Hindlimb muscle (tissue), 1 donor: Measurements from ENCODE around the gene ZDHHC19. TPM values are rescaled to one million over a fixed set of nuclear protein-coding genes. Genes with fewer than 3 reads are reported as not detected.
"Not testable (repeated sequence)": the region's sequence is repeated elsewhere in the genome, so short reads cannot be mapped to it uniquely, and the experiment has no call there.

Experiments used
- DNase-seq: peaks from one replicate; pipeline ENCODE4 v3.0.0-alpha.2; 2013
- polyA plus RNA-seq: library from polyadenylated mRNA; unstranded; fragments of 120-200 nt; gene quantifications from one replicate; pipeline ENCODE4 v1.2.1, GENCODE V29; 2013; ENCODE audit not compliant: insufficient read length

ZDHHC19 gene
- polyA plus RNA-seq, 1 donor = 0.27 TPM

DNA sequence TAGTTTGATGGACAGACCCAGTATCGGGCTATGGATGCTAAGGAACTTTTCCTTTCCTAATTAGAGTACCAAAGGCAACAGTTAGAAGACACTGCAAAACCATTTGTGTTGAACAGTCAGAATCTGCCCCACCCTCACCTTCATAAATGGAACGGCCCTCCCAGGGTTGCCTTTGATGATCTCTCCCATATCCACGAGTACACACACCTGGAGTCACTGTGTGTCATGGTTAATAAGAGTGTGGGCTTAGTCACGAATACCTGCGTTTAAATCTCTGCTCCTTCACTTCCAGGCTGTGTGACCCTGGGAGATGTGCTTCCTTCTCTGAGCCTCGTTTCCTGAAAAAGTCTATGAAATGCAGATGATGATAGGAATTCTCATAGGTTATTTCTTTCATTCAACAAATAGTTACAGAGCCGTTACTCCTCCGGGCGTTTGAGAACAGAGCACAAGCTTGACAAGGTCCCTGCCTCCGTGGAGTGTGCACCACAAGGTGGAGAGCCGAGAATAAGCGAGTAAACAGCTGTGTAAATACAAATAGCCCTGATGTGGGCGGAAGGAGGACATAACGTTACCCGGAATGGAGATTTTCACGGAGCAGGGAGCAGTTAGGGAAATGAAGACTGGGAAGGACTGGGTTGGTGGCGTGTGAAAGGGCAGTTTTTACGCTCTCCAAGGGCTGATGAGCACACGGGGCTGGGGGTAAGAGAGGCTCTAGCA is 11.8 kb upstream of the ZDHHC19 start:
- DNase-seq = no peak

DNA sequence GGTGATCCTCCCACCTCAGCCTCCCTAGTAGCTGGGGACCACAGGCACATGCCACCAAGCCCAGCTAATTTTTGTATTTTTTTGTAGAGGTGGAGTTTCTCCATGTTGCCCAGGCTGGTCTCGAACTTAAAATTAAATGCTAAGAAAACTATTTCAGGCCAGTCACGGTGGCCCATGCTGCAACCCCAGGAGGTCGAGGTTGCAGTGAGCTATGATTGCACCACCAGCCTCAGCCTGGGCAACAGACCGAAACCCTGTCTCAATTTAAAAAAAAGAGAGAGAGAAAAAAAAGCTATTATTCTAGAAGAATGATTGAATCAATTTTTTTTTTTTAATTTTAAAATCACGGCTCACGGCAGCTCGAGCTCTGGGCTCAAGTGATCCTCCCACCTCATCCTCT is 9.8 kb upstream of the ZDHHC19 start:
- no peak for DNase-seq

DNA sequence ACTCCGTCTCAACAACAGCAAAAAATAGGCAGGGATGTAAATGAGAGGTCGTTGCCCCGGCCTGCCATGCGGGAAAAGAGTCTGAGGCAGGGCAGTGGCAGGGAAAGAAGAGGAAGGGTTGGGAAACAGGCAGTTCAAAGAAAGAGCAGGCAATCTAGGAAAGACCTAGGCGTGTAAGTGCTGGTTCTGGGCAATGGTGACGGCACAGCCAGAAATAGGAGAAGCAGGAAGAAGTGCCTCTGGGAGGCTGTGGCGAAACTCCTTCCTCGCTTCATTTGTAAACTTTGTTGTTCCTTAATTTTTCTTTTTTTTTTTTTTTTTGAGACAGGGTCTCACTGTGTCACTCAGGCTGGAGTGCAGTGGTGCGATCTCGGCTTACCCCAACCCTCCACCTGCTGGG is 9.4 kb upstream of the ZDHHC19 start:
- no peak for DNase-seq

DNA sequence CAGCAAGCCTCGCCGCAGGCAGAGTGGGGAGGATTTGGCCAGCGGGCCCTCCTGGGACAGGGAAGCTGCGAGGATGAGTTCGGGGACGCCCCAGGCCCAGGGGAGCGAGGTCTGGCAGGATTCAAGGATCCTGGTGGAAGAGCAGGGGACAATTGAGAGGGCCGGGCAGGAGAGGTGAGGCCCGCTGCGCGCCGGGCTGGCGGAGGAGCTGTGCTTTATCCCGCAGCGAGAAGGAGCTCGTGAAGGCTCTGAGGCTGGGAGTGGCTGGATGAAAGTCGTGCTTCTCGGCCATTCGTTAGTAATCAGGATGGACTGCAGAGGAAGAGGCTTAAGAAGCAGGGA is 8.7 kb upstream of the ZDHHC19 start:
- no peak for DNase-seq

DNA sequence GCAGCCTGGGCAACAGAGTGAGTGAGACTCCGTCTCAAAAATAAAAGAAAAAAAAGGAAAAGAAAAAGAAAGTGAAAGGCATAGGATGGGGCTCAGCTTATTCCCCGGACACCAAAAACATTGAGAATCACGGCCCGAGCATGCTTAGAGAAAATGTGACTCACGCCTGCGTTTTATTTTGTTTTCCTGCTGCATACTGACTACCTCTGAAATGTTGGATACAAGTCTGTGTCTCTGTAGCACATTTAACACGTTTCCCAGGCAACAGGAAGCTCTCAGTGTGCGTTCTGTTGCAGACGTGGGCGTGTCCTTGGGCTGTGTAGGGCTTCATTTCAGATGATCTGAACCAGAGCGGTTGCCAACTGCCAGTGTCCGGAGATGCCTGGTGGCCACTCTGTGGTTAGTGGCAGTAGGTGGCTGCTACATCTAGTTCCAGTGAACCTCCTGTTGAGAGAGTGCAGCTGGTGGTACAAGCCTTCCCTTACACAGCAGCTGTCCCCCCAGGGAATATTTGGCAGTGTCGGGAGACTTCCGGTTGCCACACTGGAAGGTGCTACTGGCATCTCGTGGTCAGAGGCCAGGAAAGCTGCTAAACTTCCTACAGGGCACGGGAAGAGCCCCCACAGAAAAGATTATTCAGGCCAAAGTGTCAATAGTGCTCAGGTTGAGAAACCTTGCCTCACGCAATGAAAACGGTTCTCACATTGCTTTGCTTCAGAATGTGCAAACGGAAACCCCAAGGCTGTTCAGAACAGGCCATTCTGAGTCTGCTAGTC is 8.2 kb upstream of the ZDHHC19 start:
- peak; percentile 76 for DNase-seq

DNA sequence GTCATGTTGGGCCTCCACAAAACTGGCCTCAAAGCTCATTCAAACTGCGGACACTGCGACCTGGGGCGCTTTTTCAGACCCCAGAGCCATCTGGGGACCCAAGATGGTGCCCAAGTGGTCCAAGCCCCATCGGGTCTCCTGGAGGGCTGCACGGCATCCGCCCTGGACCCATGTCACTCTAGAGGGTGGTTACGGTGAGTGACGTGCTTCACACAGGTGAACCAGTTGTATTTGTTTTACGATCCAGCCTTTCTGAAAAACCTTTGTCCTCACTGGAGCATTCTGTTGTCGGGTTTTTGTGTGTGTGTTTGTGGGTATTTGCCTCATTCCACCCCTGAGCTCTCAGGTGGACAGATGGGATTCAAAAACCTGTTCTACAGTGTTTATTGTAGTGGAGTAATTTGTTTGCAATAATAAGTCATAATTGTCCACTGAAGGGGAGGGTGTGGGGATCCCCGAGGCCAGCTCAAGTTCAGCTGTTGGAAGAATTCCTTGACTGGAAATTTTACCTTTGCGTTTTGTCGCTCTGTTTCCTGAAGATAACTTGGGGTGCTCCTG is 7.0 kb upstream of the ZDHHC19 start:
- no peak for DNase-seq

DNA sequence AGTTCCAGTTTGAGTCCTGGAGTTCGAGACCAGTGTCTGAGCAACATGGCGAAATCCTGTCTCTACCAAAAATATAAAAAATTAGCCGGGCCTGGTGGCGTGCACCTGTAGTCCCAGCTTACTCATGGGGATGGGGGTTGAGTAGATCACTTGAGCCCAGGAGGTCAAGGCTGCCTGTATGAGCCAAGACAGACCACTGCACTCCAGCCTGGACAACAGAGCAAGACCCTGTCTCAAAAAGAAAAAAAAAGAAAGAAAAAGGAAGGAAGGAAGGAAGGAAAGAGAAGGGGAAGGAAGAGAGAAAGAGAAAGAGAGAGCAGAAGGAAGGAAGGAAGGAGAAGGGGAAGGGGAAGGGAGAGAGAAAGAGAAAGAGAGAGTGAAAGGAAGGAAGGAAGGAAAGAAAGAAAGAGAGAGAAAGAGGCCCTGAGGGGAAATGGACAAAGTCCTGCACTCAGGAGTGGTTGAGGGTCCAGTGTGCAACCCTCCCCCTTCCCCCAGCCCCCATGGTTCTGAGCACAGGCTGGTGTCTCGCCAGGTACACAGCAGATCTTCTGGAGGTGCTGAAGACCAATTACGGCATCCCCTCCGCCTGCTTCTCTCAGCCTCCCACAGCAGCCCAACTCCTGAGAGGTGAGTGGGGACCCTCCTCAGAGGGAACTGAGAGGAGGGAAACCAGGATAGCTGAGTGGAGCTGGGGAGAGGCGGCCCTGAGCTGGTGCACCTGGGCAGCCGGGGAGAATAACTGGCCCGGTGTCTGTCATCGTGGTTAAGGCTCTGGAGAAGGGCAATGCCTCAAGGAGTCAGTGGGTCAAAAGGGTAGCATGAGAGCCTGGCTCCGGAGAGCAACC is 6.3 kb upstream of the ZDHHC19 start:
- no peak for DNase-seq

DNA sequence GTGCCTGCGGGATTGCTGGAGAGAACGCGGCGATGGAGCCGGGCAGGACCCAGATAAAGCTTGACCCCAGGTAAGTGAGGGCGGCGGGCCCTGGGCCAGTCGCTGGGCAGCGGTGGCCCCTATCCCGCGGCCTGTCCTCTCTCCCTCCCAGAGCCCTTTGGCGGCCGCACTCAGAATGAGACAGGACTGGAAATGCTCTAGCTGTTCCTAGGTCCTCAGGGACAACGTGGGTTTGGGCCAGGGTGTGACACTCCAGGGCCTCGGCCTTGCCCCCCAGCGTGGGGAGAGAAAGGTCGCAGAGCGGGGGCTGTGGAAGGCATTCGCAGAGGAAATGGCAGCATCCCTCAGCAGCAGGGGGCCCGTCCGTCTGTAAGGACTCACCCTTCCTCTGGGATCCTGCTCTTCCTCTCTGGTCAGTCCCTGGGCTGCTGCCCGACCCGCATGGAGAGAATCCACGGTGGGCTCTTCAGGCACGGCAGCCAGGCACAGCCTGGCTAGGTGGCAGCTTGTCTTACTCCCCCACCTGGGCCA is 5.5 kb upstream of the ZDHHC19 start:
- DNase-seq = no peak

DNA sequence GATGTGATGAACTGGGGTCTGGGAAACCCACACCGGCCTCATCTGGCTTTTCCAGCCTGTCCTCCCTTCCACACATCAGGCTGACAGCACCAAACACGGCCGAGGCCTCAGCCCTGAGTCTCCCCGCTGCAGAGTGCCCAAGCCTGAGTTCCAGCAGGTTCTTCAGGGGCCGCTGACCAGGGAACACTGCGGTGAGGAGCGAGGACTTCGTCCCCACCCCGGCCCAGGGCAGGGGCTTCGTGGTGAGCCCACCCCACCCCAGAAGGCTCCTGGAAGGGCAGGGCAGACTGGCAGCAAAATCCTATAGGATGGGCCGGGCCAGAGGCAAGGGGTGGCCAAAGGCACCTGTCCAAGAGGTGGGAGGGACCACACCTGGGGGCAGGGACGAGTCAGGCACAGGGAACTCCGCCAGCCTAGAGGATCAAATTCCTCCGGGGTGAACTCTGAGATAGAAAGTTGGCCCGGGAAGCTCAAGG is 4.9 kb upstream of the ZDHHC19 start, which contains the start of gene SLC51A:
Gene SLC51A, plus strand, starts transcription at position 446 of the 476 bp plus-strand sequence. CDS start 179 bp downstream, outside the sequence.
- DNase-seq = no peak

DNA sequence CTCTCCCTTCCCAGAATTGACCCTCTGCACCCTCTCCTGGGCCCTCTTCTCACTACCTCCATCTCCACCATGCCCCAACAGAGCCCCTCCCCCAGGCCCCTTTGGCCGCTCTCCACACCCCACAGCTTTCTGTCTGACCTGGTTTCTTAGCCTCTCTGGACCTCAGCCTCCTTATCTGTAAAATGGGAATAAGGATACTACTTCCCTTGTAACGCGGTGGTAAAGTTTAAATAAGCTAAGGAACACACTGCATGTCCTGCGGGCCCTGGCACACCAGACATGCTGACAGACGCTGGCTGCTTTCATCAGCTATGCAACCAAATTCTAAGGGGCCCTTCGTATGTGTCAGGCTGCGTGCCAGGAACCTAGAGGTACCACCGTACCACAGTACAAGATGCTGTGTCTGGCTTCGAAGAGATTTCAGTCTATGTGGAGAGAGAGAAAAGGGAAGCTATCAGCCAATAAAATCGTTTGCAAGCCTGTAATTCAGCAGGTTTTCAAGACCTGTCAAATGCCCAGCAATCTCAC is 4.4 kb upstream of the ZDHHC19 start:
- no peak for DNase-seq

DNA sequence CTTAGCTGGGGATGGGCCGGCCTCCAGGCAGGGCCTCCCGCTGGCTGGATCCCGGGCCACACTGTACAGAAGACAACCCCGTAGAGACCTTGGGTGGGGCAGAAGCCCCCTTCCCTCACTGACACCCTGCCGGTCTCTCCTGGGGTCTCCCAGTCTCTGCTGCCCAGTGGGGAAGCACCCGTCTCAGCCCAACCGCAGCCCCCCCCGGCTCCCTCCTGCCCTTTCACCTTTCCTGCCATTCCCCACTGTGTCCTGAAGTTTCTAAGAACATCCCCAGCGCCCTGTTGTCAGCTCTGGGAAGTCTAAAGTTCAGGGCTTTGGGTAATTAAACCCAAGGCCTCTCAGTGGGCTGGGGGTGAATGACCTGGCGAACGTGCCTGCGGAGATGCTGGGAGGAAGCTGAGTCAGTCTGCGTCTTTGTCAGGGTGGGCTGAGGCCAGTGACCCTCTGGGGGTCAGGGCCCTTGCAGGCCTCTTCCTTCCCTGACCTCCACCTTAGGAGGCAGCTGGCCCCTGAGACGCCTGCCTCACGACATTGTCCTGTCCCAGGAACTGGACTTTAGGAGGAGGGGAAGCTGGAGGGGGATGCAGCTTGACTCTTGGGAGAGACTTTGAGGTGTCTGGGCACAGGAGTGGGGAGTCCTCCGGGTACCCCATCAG is 3.7 kb upstream of the ZDHHC19 start:
- no peak for DNase-seq

DNA sequence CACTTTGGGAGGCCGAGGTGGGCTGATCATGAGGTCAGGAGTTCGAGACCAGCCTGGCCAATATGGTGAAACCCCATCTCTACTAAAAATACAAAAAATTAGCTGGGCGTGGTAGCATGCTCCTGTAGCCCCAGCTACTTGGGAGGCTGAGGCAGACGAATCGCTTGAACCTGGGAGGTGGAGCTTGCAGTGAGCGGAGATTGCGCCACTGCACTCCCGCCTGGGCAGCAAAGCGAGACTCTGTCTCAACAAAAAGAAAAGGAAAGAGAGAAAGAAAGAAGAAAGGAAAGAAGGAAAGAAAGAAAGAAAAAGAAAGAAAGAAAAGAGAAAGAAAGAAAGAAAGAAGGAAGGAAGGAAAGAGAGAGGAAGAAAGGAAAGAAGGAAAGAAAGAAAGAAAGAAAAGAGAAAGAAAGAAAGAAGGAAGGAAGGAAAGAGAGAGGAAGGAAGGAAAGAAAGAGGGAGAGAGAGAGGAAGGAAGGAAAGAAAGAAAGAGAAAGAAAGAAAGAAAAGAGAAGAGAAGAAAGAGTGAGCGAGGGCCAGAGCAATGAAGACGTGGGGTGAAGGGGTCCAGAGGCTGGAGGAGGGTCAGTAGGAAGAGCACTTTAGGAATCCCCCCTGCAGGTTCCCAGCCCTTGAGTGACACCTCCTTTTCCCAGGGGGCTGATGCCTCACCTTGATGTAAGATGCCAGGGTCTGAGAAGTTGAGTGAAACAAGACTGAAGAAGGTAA is 1.1 kb downstream of the ZDHHC19 start:
- DNase-seq = not testable (repeated sequence)

DNA sequence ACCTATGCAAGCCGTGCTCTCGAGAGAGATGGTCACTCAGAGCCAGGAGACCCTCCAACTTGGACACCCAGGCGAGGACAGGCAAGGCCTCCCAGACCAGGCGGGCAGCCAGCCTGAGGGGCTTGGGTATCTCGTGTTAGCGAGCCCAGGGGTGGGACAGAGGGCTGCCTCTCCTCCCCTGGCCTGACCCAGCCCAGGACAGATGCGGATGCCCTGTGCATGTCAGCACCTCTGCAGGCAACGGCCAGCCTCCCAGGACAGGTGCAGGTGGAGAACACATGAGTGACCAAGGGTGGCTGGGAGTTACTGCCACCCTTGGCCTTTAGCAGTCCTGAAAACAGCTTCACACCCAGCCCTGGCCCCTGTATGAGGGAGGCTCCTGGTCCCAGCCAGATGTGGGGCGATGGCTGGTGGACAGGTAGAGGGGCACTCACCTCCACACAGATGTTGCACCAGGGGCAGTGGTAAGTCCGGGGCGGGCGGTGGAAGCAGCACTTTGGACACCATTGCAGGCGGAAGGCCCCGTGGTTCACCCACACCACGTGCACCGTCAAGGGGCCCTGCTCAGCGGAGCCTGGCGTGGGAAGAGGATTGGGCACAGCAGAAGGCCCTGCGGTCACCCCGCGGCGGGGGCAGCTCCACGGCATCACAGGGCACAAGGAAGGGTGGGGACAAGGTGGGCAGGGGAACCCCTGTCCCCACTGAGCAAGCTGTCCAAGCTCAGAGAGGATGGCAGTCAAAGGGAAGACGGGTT is 2.1 kb downstream of the ZDHHC19 start:
- no peak for DNase-seq

DNA sequence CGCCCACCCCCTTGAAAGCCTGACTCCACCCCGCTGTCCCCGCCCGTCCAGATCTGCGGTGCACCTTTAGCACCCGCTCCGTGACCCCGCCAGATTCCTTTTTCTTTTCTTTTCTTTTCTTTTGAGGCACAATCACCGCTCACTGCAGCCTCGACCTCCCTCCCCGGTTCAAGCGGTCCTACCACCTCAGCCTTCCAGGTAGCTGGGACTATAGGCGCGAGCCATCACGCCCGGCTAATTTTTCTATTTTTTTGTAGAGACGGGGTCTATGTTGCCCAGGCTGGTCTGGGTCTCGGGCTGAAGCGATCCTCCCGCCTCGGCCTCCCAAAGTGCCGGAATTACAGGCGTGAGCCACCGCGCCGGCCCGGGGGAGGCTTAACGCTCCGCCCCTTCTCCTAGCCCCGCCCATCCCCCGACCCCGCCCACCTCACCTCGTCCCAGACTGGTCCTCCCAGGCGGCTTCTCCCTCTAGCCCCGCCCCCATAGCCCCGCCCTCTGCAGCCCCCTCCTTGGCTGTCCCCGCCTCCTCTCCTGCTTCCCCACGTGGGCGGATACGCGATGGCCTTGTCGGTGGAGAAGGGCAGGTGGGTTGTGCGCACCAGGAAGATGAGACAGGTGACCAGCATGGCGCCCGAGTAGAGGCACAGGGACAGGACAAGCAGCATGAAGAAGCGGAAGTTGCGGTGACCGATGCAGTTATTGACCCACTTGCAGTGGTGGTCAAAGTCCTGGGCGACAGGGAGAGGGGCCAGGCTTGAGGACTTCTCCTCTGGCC is 3.2 kb downstream of the ZDHHC19 start:
- DNase-seq = no peak

DNA sequence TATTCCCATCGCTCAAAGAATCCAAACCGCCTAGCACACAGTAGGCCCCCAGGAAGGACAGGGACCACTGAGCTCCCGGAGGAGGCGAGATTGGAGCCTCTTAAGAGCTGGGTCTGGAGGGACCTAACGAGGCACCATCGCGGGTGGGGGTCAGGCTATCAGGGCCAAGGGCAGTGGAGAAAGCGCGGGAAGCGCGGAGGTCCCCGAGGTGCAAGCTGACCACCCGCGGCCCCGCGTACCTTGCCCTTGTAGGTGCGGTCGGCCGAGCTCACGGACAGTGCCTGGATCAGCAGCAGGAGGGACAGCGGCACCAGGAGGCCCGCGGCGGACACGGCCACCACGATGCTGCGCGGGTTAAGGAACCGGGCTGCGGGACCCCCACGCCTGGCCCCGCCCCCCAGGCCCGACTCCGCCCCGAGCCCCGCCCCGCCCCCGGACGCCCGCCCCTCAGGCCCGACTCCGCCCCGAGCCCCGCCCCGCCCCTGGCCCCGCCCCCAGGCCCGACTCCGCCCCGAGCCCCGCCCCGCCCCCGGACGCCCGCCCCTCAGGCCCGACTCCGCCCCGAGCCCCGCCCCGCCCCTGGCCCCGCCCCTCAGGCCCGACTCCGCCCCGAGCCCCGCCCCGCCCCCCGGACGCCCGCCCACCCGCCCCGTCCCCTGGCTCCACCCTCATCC is 3.9 kb downstream of the ZDHHC19 start:
- DNase-seq = no peak

DNA sequence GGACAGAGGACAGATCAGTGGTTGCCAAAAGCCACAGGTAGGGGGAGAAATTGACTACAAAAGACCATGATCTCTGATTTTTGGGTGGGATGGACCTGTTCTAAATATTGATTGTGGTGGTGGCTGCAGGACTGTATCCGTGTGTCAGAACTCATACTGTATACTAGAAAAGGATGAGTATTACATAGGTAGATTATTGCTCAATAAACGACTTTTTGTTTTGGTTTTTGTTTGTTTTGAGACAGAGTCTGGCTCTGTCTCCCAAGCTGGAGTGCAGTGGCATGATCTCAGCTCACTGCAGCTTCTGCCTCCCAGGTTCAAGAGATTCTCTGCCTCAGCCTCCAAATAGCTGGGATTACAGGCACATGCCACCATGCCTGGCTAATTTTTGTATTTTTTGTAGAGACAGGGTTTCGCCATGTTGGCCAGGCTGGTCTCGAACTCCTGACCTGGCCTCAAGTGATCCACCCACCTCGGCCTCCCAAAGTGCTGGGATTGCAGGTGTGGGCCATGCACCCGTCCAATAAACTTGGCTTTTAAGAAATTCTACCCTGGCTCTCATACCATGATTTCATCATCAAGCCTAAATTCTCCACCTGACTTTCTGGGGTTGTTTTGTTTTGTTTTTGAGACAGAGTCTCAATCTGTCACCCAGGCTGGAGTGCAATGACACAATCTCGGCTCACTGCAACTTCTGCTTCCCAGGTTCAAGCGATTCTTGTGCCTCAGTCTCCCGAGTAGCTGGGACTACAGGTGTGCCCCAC is 5.6 kb downstream of the ZDHHC19 start:
- not testable (repeated sequence) for DNase-seq

DNA sequence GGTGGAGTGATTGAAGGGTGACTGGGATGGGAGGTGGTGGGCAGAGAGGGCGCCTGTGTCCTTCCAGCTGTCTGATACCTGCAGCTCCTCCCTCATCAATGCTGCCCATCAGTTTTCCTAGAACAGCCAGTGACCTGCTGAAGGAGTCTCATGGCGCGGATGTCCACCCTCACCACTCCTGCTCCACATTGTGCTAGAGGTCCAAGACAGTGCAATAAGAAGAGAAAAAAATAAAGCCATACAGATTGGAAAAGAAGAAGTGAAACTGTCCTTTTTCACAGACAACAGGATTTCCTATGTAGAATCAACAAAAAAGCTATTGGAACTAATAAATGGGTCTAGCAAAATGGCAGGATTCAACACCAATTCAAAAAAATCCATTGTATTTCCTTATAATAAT is 7.4 kb downstream of the ZDHHC19 start:
- no peak for DNase-seq

DNA sequence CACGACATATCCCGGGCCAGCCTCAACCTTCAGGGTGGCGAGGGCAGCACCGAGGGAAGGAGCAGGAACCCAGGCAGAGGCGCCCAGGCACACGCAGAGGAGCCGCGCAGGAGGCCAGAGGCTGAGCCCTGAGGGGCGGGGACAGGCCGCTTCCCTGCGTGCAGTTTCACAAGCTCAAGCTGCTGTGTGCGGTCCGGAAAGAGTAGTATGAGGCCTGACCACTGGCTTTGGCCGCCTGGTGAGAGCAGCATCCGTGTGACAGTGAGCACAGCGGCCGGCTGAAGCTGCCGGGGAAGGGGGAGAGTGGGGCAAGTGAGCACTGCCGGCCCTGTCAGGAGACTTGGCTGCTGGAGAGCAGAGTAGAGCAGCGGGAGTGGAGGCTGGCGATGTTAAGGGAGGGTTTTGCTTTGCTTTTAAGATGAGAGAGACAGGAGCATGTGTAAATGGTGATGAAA is 8.7 kb downstream of the ZDHHC19 start:
- peak; percentile 58 for DNase-seq
